Epithelial cell of prostate (primary cell): ENCODE measurements around the gene TP53AIP1.
"Not testable (repeated sequence)": the region's sequence is repeated elsewhere in the genome, so short reads cannot be mapped to it uniquely, and the experiment has no call there.

Source experiments
- DNase-seq: peaks from one replicate; pipeline ENCODE4 v3.0.0-alpha.2; 2011; ENCODE audit warnings: low read depth, low spot score
- H3K27ac ChIP-seq: fragments of 450-650 bp; 2 replicates; pipeline ENCODE4 v1.5.1; 2017; ENCODE audit warnings: mild to moderate bottlenecking

TP53AIP1 gene

DNA sequence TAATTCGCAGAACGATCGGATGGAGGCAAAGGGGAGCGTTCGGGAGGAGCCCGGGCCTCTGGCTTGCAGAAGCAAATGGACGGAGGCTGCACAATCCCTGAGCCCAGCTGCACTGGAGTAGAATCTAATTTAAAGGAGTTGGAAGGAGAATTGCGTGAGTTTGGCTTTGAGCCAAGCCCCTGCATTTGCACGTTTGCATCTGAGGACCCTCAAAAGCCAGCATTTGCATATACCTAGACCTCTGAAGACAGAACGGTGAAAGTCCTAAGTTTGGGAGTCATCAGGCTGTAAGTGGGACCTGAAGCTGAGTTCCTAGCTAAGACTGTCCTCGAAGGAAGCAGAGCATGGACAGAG, 15.6 kb downstream of the TP53AIP1 start:
- DNase-seq = no peak
- H3K27ac ChIP-seq = no peak overlapping the region

DNA sequence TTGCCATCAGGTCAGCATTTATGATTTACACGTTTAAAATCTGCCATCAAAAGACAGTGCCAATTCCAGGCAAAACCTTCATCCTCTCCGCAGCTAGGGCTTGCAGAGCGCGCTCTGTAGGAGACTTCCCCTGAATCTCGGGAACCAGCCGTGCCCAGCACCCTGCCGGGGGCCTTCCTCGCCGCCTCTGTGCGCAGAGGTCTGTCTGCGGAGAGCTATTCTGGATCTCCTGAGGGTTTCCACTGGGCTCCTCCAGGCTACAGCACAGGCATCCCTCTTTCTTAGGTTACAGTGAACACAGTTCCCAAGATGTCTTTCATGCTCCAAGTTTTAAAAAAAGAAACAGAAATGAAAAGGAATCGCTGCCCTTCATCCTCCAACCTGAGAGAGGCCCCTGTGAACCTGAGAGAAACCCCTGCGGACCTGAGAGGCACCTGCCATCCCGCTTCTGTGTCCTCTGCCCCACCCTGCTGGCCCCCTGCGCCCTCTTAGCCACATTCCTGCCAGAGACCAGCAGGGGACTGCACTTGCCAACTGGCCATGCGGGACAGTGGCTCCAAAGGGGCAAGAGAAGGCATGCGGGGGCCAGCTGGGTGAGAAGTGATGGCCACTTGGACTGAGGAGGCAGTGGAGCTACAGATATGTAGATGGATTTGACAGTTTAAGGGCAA, 16.1 kb downstream of the TP53AIP1 start:
- no peak for DNase-seq
- no peak overlapping the region for H3K27ac ChIP-seq

DNA sequence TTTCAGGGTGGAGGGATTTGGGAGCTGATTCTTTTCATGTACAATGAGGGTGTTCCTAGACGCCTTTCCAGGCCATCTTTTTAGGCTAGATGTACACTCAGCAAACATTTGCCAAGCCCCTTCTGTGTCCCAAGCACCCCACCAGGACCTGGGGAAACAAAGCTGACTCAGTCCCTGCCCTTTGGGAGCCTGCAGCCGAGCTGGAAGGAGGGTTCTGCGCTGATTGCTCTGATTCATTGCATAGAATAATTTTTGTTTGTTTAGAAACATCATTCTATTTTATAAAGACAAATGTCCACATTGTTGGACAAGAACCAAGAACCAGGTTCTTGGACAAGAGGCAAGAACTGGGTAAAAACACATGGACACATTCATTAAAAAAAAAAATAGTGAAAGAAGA, 16.7 kb downstream of the TP53AIP1 start:
- DNase-seq = no peak
- H3K27ac ChIP-seq = no peak overlapping the region

DNA sequence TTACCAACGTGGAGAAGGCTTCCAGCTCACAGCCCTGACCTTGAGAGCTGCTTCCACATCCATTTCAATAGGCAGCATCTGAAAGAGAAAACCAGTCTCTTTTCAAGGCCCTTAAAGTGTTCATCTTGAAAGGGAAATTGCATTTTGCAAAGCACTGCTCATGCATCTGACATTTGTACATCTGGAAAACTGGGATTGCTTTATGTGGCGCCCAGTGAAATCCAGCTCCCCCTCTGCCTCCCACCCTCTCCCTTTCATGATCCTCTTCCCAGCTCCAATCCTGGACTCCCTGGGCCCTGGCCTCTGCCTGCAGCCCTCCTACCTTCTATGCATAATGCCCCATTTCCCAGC, 17.4 kb downstream of the TP53AIP1 start:
- DNase-seq = no peak
- H3K27ac ChIP-seq = no peak overlapping the region

DNA sequence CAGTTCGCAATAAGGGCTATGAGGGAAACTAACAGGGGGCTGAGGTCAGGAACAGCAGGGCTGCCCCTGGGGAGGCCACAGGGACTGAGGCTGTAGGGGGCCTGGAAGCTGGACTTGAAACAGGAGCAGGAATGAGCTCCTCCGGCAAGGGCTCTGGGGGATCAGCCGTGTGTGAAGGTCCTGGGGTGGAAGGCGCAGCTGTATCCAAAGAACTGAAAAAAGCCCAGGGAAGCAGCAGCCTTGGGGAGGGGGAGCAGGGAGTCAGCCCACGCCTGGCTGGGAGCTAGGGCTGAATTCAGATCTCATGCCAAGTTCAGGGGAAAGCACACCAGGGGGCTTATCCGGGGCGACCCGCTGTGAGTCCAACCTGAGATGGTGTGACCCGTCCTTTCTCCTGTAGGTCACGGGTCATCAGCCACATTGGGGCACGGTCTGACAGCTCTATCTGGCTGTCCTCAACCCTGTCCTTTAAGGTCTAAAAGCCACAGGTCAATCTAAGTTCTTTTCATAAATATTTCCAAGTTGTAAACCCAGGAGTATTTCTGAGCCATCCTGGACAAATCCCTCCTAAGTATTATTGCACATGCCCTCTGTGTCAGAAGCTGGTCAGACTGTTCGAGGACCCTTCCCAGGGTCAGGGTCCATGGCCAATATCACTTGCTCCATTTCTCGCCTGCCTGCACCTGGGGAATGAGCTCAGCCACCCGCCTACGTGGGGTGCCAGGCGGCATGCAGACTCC, 18.0 kb downstream of the TP53AIP1 start:
- H3K27ac ChIP-seq = no peak overlapping the region
- DNase-seq = no peak

DNA sequence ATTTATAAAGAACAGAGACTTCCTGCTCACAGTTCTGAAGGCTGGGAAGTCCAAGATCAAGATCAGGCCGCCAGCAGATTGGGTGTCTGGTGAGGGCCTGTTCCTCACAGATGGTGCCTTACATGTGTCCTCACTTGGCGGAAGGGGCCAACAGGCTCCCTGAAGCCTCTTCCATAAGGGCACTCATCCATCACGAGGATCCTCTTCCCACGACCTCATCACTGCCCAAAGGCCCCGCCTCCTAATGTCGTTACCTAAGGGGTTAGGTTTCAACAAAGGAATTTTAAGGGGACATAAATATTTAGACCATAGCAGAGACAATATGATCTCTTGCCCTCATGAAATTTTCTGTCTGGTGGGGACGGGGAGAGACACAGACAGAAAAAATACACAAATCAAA, 18.6 kb downstream of the TP53AIP1 start:
- no peak overlapping the region for H3K27ac ChIP-seq
- DNase-seq = no peak

DNA sequence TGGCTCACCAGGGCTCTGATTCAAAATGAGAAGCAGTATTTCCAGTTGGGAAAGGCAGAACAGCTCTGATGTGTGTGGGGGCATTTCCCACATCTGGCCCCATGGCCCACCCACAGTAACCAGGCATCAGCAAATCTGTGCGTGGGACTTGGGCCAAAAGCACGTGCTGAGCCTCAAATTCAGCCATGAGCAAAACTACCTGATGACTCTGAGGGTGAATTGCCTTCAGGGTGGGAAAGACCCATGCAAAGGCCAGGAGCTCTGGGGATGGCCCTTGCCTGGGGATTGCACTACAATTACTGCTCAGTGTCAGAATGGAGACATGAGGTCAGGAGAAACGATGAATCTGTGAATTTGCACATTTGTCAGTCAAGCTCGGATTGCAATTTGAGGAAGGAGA, 20.9 kb downstream of the TP53AIP1 start:
- no peak overlapping the region for H3K27ac ChIP-seq
- DNase-seq = no peak

DNA sequence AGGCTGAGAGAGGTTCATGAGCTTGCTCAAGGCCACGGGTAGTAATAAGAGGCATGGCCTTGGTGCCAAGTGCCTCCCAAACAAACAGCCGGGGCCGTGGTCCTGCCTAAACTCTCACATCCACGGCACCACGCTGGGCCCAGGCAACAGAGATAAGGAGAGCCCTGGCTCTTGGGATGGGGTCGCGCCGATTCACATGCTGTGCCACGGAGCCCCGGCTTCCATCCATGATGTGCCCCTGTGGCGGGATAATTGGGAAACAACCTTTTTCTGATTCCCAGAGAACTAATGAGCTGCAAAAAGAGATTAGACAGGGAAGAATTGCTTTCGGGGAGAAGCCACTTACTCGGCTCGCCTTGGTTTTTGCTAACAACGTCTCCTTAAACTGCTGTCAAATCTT, 22.0 kb downstream of the TP53AIP1 start:
- H3K27ac ChIP-seq = no peak overlapping the region
- DNase-seq = no peak

DNA sequence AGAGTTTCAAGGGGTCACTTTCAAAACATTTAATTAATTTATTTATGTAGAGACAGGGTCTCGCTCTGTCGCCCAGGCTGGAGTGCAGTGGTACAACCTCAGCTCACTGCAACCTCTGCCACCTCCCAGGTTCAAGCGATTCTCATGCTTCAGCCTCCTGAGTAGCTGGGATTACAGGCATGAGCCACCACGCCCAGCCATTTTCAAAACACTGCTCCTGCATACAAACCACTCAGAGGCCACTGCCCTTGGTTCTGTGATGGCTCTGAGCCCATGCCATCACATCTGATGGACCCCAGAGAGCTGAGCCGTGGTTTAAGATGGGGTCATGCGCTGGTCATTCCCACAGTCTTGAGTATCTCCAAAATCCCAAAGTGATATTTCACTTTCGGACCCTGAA, 23.0 kb downstream of the TP53AIP1 start:
- H3K27ac ChIP-seq, DNase-seq: not testable (repeated sequence)

DNA sequence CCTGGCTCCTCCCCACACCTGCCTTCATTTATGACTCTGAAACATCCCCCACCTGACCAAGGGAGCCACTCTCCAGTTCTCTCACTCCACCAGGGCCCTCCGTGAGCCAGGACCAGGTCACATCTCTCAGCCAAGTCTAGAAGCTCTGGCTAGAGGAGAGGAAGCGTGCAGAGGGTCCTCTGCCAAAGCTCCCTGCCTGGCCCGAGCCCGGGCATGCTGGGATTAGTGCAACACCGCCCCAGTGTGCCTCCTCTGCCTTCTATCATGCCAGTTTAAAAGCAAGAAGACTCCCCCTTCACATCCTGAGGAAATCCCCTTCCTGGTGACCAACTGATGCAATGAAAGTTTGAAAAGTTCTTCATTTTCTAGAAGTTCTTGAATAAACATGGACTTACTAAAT, 23.5 kb downstream of the TP53AIP1 start:
- DNase-seq = no peak
- H3K27ac ChIP-seq = no peak overlapping the region

DNA sequence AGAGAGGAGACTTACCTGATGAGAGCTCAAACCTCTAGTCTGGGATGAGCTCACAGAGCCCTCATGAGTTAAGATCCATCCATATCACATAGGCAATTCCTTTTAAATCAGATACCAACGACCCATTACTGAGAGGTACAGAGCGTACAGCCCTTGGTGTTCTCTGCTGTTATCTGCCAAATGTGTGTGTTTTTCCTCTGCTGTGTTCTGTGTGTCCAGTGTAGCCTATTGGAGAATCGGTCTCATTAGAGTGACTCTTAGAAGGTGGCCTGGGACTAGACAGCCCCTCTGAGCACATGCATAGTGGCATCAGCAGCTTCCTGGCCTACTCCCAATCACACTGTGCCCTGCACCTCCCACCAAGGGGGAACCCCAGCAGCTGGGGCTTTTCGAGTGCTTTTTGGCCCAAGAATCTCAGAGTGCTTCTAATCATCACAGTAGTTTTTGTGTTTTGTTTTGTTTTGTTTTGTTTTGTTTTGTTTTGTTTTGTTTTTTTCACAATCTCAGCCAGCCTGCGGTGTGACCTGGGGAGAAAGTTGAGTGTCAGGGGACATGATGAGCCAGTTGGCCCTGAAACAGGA, 25.4 kb downstream of the TP53AIP1 start:
- H3K27ac ChIP-seq = no peak overlapping the region
- no peak for DNase-seq

DNA sequence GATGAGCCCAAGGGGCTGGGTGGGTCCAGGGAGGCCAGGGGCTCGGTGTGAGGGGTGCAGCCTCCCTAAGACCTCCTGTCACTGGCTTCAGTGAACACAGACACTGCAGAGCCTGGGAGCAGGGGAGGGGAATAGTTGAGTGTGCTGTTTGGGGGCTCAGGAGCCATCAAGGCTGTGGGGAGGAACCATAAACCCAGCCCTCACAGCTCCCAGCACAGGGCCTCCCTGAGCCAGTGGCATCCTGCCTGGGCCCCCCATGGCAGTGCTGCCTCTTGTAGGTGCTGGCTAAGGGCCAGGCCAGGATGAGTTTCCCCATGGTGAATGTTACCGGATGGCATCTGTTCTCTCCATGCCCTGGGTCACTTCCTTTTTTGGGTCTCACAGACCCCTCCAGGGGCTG, 26.0 kb downstream of the TP53AIP1 start:
- H3K27ac ChIP-seq = no peak overlapping the region
- no peak for DNase-seq

DNA sequence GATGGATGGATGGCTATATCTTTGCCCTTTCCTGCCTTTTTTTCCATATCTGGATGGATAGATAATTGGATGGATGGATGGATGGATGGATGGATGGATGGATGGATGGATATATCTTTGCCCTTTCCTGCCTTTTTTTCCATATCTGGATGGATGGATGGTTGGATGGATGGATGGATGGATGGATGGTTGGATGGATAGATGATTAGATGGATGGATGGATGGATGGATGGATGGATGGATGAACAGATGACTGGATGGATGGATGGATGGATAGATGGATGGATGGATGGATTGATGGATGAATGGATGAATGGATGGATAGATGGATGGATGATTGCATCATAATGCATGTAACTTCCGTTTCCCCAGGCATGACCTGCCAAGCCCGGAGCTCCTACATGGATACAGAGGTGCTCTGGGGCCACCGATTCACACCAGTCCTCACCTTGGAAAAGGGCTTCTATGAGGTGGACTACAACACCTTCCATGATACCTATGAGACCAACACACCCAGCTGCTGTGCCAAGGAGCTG, 26.6 kb downstream of the TP53AIP1 start:
- no peak for DNase-seq
- H3K27ac ChIP-seq = no peak overlapping the region

DNA sequence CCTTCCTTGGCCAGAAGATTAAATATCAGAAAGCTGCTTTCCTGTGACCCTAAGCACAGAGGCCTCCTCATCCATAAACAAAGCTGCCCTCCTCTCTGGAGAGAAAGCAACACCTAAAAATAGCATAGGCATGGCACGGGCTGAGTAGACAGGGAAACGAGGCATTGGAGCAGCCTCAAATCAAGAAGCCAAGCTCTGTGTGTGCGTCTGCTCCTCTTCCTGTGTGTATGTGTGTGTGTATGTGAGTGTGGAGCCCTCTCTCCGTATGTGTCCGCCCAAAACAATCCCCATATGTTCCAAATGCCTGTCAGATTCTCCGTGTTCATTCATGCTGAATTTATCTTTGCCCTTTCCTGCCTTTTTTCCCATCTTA, 27.5 kb downstream of the TP53AIP1 start:
- DNase-seq = no peak
- no peak overlapping the region for H3K27ac ChIP-seq

DNA sequence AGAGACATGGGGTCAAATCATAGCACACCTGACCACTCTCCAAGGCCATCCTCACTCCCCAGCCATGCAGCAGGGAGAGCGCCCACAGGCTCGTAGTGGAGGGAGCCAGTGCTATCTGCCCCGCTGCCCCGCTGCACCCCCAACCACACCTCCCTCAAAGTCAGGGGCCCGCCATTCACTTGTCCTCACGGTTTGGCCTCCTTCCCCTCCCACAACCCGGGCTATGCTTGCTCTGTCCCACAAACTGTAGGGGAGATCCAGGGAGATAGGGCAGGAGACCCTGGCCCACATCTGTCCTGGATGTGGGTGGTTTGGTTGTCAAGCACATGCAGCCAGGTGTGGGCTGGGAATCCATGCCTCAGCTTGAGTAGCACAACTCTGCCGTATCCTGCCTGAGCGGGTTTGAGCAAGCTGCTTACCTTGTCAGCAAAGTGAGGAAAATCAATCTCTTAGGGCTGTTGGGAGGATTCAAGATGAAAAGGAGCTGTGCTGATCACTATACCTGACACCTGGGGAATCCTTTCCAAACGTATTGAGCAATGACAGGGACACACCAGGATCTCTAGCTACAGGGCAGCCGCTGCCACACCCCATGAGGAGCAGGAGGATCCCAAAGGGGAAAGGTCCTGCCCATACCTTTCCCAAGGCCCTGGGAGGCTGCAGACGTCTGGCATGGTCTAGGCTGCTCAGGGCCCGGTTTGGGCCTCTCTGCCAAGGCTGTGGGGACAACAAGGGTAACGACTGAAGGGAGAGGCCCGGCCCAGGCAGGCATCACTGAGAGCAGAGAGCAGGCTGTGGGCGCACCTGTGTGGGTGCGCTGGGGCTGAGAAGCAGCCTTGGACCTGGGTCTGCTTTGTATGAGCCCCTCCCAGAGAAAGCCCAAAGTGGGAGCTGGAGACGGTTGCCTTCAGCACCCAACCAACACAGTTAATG, 28.2 kb downstream of the TP53AIP1 start:
- no peak for DNase-seq
- H3K27ac ChIP-seq = no peak overlapping the region

DNA sequence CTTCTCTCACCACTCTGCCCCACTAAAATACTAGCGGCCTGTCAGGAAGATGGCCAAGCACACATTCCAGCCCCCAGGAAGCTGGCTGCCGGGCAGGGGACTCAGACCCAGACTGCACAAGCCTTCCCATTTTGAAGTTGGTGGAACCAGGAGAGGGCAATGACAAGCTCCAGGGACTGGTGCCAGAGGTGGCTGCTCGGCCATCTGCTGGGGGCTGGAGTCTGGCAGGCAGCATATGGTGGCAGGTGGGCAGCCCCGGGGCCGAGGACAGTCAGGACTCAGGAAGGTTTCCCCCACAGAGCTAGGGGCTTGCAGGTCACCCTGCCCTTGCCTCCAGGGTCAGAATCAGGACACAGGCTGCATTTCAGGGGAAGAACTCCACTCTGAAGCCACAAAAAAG, 28.9 kb downstream of the TP53AIP1 start:
- no peak overlapping the region for H3K27ac ChIP-seq
- DNase-seq = no peak

DNA sequence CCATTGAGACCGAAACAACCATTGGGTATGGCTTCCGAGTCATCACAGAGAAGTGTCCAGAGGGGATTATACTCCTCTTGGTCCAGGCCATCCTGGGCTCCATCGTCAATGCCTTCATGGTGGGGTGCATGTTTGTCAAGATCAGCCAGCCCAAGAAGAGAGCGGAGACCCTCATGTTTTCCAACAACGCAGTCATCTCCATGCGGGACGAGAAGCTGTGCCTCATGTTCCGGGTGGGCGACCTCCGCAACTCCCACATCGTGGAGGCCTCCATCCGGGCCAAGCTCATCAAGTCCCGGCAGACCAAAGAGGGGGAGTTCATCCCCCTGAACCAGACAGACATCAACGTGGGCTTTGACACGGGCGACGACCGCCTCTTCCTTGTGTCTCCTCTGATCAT, 31.0 kb downstream of the TP53AIP1 start:
- no peak overlapping the region for H3K27ac ChIP-seq
- no peak for DNase-seq

DNA sequence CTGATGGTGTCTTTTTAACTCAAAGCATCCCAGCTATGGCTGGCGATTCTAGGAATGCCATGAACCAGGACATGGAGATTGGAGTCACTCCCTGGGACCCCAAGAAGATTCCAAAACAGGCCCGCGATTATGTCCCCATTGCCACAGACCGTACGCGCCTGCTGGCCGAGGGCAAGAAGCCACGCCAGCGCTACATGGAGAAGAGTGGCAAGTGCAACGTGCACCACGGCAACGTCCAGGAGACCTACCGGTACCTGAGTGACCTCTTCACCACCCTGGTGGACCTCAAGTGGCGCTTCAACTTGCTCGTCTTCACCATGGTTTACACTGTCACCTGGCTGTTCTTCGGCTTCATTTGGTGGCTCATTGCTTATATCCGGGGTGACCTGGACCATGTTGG, 31.4 kb downstream of the TP53AIP1 start:
- no peak overlapping the region for H3K27ac ChIP-seq
- DNase-seq = no peak

DNA sequence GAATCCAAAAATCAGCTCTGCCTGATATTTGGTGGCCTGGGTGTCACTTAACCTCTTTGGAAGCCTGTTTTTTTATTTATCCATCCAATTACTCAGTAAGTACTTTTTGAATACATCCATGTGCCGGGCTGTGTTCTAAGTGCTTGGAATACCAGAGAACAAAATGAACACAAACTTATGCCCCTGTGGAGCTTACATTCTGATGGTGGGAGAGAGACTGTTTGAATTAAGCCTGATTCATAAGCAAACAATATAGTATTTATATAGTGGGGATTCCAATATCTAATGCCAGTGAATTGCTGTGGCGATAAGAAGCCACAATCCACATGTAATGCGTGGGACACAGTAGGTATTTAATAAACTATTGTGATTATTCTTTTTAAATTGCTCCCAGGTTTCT, 32.1 kb downstream of the TP53AIP1 start:
- no peak overlapping the region for H3K27ac ChIP-seq
- DNase-seq = no peak

DNA sequence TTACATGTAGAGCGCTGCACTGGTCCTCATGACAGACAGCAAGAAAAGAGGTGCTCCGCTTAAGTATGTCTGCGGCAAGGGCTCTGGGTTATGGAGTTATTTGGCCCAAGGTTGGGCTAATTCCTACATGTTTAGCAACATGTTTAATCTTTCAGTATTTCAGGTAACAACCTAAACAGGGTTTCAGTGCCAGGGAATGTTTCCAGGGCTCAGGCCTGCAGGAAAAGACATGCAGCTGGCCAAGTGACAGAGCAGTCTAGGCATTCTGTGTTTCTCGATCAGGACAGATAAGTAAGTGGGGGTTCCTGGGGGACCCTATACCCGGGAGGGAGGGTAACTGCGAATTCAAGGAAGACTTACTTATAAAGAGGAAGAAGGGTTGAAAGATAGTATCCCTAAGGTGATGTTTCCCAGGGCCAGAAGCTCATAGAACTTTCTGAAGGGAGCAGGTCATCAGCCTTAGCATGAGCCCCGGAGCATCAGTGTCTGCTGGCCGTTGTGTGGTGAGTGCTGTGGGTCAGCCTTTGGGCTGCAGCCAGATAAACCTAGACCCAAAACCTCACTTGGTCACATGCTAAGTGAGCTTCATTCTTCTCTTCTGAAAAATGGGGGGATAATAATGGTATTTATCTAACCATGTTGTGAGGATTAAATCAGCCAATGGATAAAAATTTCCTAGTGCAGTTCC, 33.1 kb downstream of the TP53AIP1 start:
- DNase-seq = no peak
- peak overlapping the region; percentile 80 for H3K27ac ChIP-seq
